Ureter (tissue), 1 donor: ENCODE measurements around the gene SKOR1. TPM values are rescaled to one million over a fixed set of nuclear protein-coding genes. Genes with fewer than 3 reads are reported as not detected.
A peak's percentile ranks its signal among the peaks of the same experiment; 100 is the strongest.

Experiments used
- DNase-seq: peaks from one replicate; pipeline ENCODE4 v3.0.0-alpha.2; 2020; ENCODE audit warnings: low spot score
- total RNA-seq: library from RNA; stranded (reverse); gene quantifications from one replicate; pipeline ENCODE4 v1.2.4, GENCODE V29; 2023
- donor health status: DM: yes; HTN: yes; CAD: no.

Gene SKOR1
- total RNA-seq, 1 donor from 2014 or later, result 0.60 TPM

- DNase-seq, result no peak
These were observed 27.1 kb downstream of the SKOR1 start for GRCh38 chr15:67852418-67852817.

- no peak for DNase-seq
These were observed 28.1 kb downstream of the SKOR1 start for GRCh38 chr15:67853454-67853853.

- no peak for DNase-seq
These were observed 29.0 kb downstream of the SKOR1 start for GRCh38 chr15:67854358-67854757.

- no peak for DNase-seq
These were observed 30.5 kb downstream of the SKOR1 start for GRCh38 chr15:67855842-67856241.

GRCh38 chr15:67857220-67857619 is 31.9 kb downstream of the SKOR1 start:
- no peak for DNase-seq

- no peak for DNase-seq
These were observed 34.1 kb downstream of the SKOR1 start for GRCh38 chr15:67859331-67859946.

GRCh38 chr15:67861983-67862382 is 36.7 kb downstream of the SKOR1 start:
- DNase-seq, result no peak

GRCh38 chr15:67862750-67863441 is 37.6 kb downstream of the SKOR1 start:
- no peak for DNase-seq

- peak; percentile 79 for DNase-seq
These were observed 38.2 kb downstream of the SKOR1 start for GRCh38 chr15:67863442-67863987.

- no peak for DNase-seq
These were observed 40.0 kb downstream of the SKOR1 start for GRCh38 chr15:67865331-67865730.

GRCh38 chr15:67865766-67866165 is 40.5 kb downstream of the SKOR1 start:
- no peak for DNase-seq

- DNase-seq, result no peak
These were observed 44.4 kb downstream of the SKOR1 start for GRCh38 chr15:67869701-67870100.

- DNase-seq, result no peak
These were observed 45.6 kb downstream of the SKOR1 start for GRCh38 chr15:67870868-67871408.

- DNase-seq, result peak; percentile 20
These were observed 48.5 kb downstream of the SKOR1 start for GRCh38 chr15:67873777-67874176.

GRCh38 chr15:67878712-67879206 is 53.5 kb downstream of the SKOR1 start:
- DNase-seq, result no peak

- no peak for DNase-seq
These were observed 54.3 kb downstream of the SKOR1 start for GRCh38 chr15:67879440-67880129.

GRCh38 chr15:67880651-67881182 is 55.4 kb downstream of the SKOR1 start:
- DNase-seq, result peak; percentile 51

GRCh38 chr15:67882487-67883233 is 57.4 kb downstream of the SKOR1 start:
- DNase-seq, result no peak

- DNase-seq, result no peak
These were observed 58.0 kb downstream of the SKOR1 start for GRCh38 chr15:67883234-67883773.

- DNase-seq, result no peak
These were observed 58.7 kb downstream of the SKOR1 start for GRCh38 chr15:67884009-67884408.
